Activated T-helper 2 cell treated with anti-CD3 and anti-CD28 coated beads, Interferon-gamma antibody, Interleukin-2, Interleukin-4, amounts not matched to agents 10 μg/mL and 5 μg/mL and 100 μg/mL, durations not matched to agents 14 hours and 24 hours and 36 hours (primary cell): ENCODE results near the gene IZUMO1. TPM values are rescaled to one million over a fixed set of nuclear protein-coding genes. Genes with fewer than 3 reads are reported as not detected.

Experiments used
- DNase-seq: peaks from one replicate; pipeline ENCODE4 v3.0.0; 2021; ENCODE audit warnings: low spot score
- H3K27ac Mint-ChIP-seq: one replicate; pipeline ENCODE4 v1.8.0; 2021; ENCODE audit warnings: mixed read lengths
- H3K27me3 Mint-ChIP-seq: one replicate; pipeline ENCODE4 v1.8.0; 2021; ENCODE audit warnings: low read depth, mixed read lengths
- H3K36me3 Mint-ChIP-seq: one replicate; pipeline ENCODE4 v1.8.0; 2021; ENCODE audit warnings: low read depth, mixed read lengths
- H3K4me1 Mint-ChIP-seq: one replicate; pipeline ENCODE4 v1.8.0; 2021; ENCODE audit warnings: low read depth, mixed read lengths
- H3K4me3 Mint-ChIP-seq: one replicate; pipeline ENCODE4 v1.8.0; 2021; ENCODE audit warnings: low read depth, mild to moderate bottlenecking, moderate library complexity, mixed read lengths
- H3K9me3 Mint-ChIP-seq: one replicate; pipeline ENCODE4 v1.8.0; 2021; ENCODE audit warnings: mixed read lengths
- intact Hi-C: fragments of 100-400 bp; cut with micrococcal nuclease; formaldehyde crosslinking; loops from one replicate; pipeline ENCODE4 v1.15.1; 2023
- total RNA-seq: library from RNA; stranded (reverse); gene quantifications from 2 replicates; pipeline ENCODE4 v1.2.3, GENCODE V29; 2022

The IZUMO1 gene
- total RNA-seq, 1 donor from 2014 or later, result 0.21 TPM

- Mint-ChIP-seq H3K27me3 (peaks cover 3% of the 10 kb centered on the region), H3K4me1 (peaks cover 8% of the 10 kb centered on the region), H3K9me3 (no peaks in the 10 kb centered on the region), H3K36me3 (no peaks in the 10 kb centered on the region), H3K4me3 (peak within 1 kb of the TSS; percentile 39), H3K27ac (no peak within 1 kb of the TSS)
- intact Hi-C loops, result no loop called here
- DNase-seq, result no peak
These were observed 6.3 kb downstream of the IZUMO1 start, which contains the start of gene RASIP1 for GRCh38 chr19:48740164-48740972. TSS of gene RASIP1 (minus strand) at chr19:48740610. CDS start at chr19:48740282, 328 bp downstream.

- no peak overlapping the region for H3K4me3 Mint-ChIP-seq
- no peak overlapping the region for H3K27ac Mint-ChIP-seq
- intact Hi-C loops, result no loop called here
- H3K36me3 Mint-ChIP-seq, result no peaks in the 10 kb centered on the region
- H3K4me1 Mint-ChIP-seq, result peaks cover 8% of the 10 kb centered on the region
- H3K9me3 Mint-ChIP-seq, result no peaks in the 10 kb centered on the region
- peaks cover 3% of the 10 kb centered on the region for H3K27me3 Mint-ChIP-seq
- DNase-seq, result no peak
These were observed 7.1 kb downstream of the IZUMO1 start for GRCh38 chr19:48739404-48740163.

GRCh38 chr19:48738557-48739403, 7.9 kb downstream of the IZUMO1 start:
- H3K36me3 Mint-ChIP-seq, result no peaks in the 10 kb centered on the region
- peak overlapping the region; percentile 50 for H3K27ac Mint-ChIP-seq
- no peaks in the 10 kb centered on the region for H3K9me3 Mint-ChIP-seq
- peaks cover 8% of the 10 kb centered on the region for H3K4me1 Mint-ChIP-seq
- intact Hi-C loops, result loop anchor here (1.0 kb wide), 1 partner anchor 24 kb away; no protein-coding TSS in a partner anchor
- H3K27me3 Mint-ChIP-seq, result peaks cover 3% of the 10 kb centered on the region
- peak overlapping the region; percentile 35 for H3K4me3 Mint-ChIP-seq
- peak; percentile 86 for DNase-seq

GRCh38 chr19:48737360-48737998, 9.2 kb downstream of the IZUMO1 start:
- Mint-ChIP-seq H3K4me1 (peaks cover 8% of the 10 kb centered on the region), H3K9me3 (no peaks in the 10 kb centered on the region), H3K27ac (no peak overlapping the region), H3K36me3 (no peaks in the 10 kb centered on the region), H3K27me3 (peaks cover 3% of the 10 kb centered on the region), H3K4me3 (no peak overlapping the region)
- DNase-seq, result no peak
- intact Hi-C loops, result no loop called here

- Mint-ChIP-seq H3K4me3 (no peak overlapping the region), H3K4me1 (peaks cover 3% of the 10 kb centered on the region), H3K9me3 (no peaks in the 10 kb centered on the region), H3K27me3 (no peaks in the 10 kb centered on the region), H3K27ac (no peak overlapping the region), H3K36me3 (no peaks in the 10 kb centered on the region)
- DNase-seq, result no peak
- intact Hi-C loops, result no loop called here
These were observed 11.6 kb downstream of the IZUMO1 start for GRCh38 chr19:48735031-48735615.

- intact Hi-C loops, result no loop called here
- Mint-ChIP-seq H3K4me3 (no peak overlapping the region), H3K27me3 (no peaks in the 10 kb centered on the region), H3K27ac (no peak overlapping the region), H3K36me3 (no peaks in the 10 kb centered on the region), H3K9me3 (no peaks in the 10 kb centered on the region), H3K4me1 (peaks cover 3% of the 10 kb centered on the region)
- DNase-seq, result no peak
These were observed 12.1 kb downstream of the IZUMO1 start for GRCh38 chr19:48734625-48735024.

- Mint-ChIP-seq H3K27ac (no peak overlapping the region), H3K4me1 (peaks cover 3% of the 10 kb centered on the region), H3K36me3 (peaks cover 12% of the 10 kb centered on the region), H3K27me3 (no peaks in the 10 kb centered on the region), H3K9me3 (peaks cover 13% of the 10 kb centered on the region), H3K4me3 (no peak overlapping the region)
- intact Hi-C loops, result no loop called here
- DNase-seq, result no peak
These were observed 15.3 kb downstream of the IZUMO1 start for GRCh38 chr19:48731452-48731851.

- no peak overlapping the region for H3K27ac Mint-ChIP-seq
- no peak overlapping the region for H3K4me3 Mint-ChIP-seq
- intact Hi-C loops, result no loop called here
- peaks cover 26% of the 10 kb centered on the region for H3K36me3 Mint-ChIP-seq
- peaks cover 16% of the 10 kb centered on the region for H3K4me1 Mint-ChIP-seq
- H3K27me3 Mint-ChIP-seq, result no peaks in the 10 kb centered on the region
- no peak for DNase-seq
- peaks cover 28% of the 10 kb centered on the region for H3K9me3 Mint-ChIP-seq
These were observed 17.6 kb downstream of the IZUMO1 start for GRCh38 chr19:48728911-48729664.

- Mint-ChIP-seq H3K36me3 (peaks cover 26% of the 10 kb centered on the region), H3K9me3 (peaks cover 28% of the 10 kb centered on the region), H3K4me1 (peaks cover 18% of the 10 kb centered on the region), H3K4me3 (no peak overlapping the region), H3K27me3 (no peaks in the 10 kb centered on the region), H3K27ac (peak overlapping the region; percentile 44)
- no peak for DNase-seq
- intact Hi-C loops, result no loop called here
These were observed 20.2 kb downstream of the IZUMO1 start for GRCh38 chr19:48726556-48726955.

GRCh38 chr19:48724796-48725753, 21.6 kb downstream of the IZUMO1 start:
- H3K27me3 Mint-ChIP-seq, result no peaks in the 10 kb centered on the region
- peaks cover 26% of the 10 kb centered on the region for H3K36me3 Mint-ChIP-seq
- intact Hi-C loops, result loop anchor here (5.0 kb wide), 1 partner anchor 78 kb away; the partner anchor contains the start of gene CA11
- H3K9me3 Mint-ChIP-seq, result peaks cover 28% of the 10 kb centered on the region
- peaks cover 20% of the 10 kb centered on the region for H3K4me1 Mint-ChIP-seq
- H3K4me3 Mint-ChIP-seq, result no peak overlapping the region
- peak overlapping the region; percentile 84 for H3K27ac Mint-ChIP-seq
- DNase-seq, result no peak
